HepG2 (cell line): ENCODE data around the gene CDC42EP4. TPM values are rescaled to one million over a fixed set of nuclear protein-coding genes. Genes with fewer than 3 reads are reported as not detected.
A peak's percentile ranks its signal among the peaks of the same experiment; 100 is the strongest.

Source experiments
- ATF2 ChIP-seq: sonication (generic); formaldehyde crosslinking; IDR thresholded peaks from 2 replicates; pipeline ENCODE4 v1.4.0; 2020; ENCODE audit warnings: missing genetic modification reagents
- ELF1 ChIP-seq: sonication (generic); formaldehyde crosslinking; IDR thresholded peaks from 2 replicates; pipeline ENCODE4 v1.4.0; 2020; ENCODE audit warnings: missing genetic modification reagents
- ELK4 ChIP-seq: sonication (generic); formaldehyde crosslinking; IDR thresholded peaks from 2 replicates; pipeline ENCODE4 v1.9.0; 2021; ENCODE audit warnings: missing genetic modification reagents, borderline replicate concordance
- MAX ChIP-seq: IDR thresholded peaks from 2 replicates; pipeline ENCODE4 v1.6.1; 2012; ENCODE audit warnings: inconsistent platforms
- PCBP1 ChIP-seq: fragments of 200-400 bp; formaldehyde crosslinking; IDR thresholded peaks from 2 replicates; pipeline ENCODE4 v1.6.1; 2017; ENCODE audit warnings: mild to moderate bottlenecking, low read depth, low read length, borderline replicate concordance
- RAD21 ChIP-seq: fragments of 450-650 bp; formaldehyde crosslinking; IDR thresholded peaks from 2 replicates; pipeline ENCODE4 v1.5.0; 2020; ENCODE audit warnings: mild to moderate bottlenecking
- SETDB1 ChIP-seq: sonication (generic); formaldehyde crosslinking; IDR thresholded peaks from 2 replicates; pipeline ENCODE4 v1.5.1; 2020; ENCODE audit warnings: missing genetic modification reagents, mild to moderate bottlenecking, borderline replicate concordance
- TCF7 ChIP-seq: sonication (generic); IDR thresholded peaks from 2 replicates; pipeline ENCODE4 v1.6.1; 2016; ENCODE audit warnings: antibody characterized with exemption, low read depth
- USF2 ChIP-seq, 2 experiments: sonication (generic) in 1 of 2; formaldehyde crosslinking in 1 of 2; IDR thresholded peaks; 2 replicates each; pipeline versions ENCODE4 v1.5.1 to v1.6.1; 2011 to 2020; ENCODE audit warnings: borderline replicate concordance in 1 of 2, low read depth in 1 of 2, low read length in 1 of 2, mild to moderate bottlenecking in 1 of 2, missing genetic modification reagents in 1 of 2, moderate library complexity in 1 of 2
- ZFP36L2 ChIP-seq: sonication (generic); formaldehyde crosslinking; IDR thresholded peaks from 2 replicates; pipeline ENCODE4 v1.4.0; 2020; ENCODE audit warnings: missing genetic modification reagents
- ZFP37 ChIP-seq: sonication (generic); formaldehyde crosslinking; IDR thresholded peaks from 2 replicates; pipeline ENCODE4 v1.4.0; 2020; ENCODE audit warnings: missing genetic modification reagents, borderline replicate concordance
- ZNF430 ChIP-seq: sonication (generic); formaldehyde crosslinking; IDR thresholded peaks from 2 replicates; pipeline ENCODE4 v1.9.0; 2021; ENCODE audit warnings: mild to moderate bottlenecking, missing genetic modification reagents
- ZNF660 ChIP-seq: sonication (generic); formaldehyde crosslinking; IDR thresholded peaks from 2 replicates; pipeline ENCODE4 v1.5.1; 2020; ENCODE audit warnings: mild to moderate bottlenecking, low read depth, missing genetic modification reagents, borderline replicate concordance
- ZSCAN25 ChIP-seq: sonication (generic); formaldehyde crosslinking; IDR thresholded peaks from 2 replicates; pipeline ENCODE4 v1.8.0; 2022; ENCODE audit warnings: mild to moderate bottlenecking, missing genetic modification reagents
- polyA plus RNA-seq, 8 experiments: library from polyadenylated mRNA; depleted of rRNA in 3 of 8; stranded (reverse) in 7 of 8; unstranded in 1 of 8; fragments of >200 nt; fragmentation: Illumina TruSeq in 4 of 8; extraction: Trizol in 4 of 8; gene quantifications; 2 replicates each; pipeline versions ENCODE4 v1.2.1 to v1.2.3, GENCODE V29; 2011 to 2016; ENCODE audit warnings: low read depth in 4 of 8, missing spikeins in 1 of 8, mixed read lengths in 1 of 8; ENCODE audit not compliant: insufficient read depth in 1 of 8
- total RNA-seq, 5 experiments: library from RNA; depleted of rRNA; stranded (reverse); fragments of >200 nt; fragmentation: Illumina TruSeq; extraction: Trizol; gene quantifications; 2 replicates each; pipeline ENCODE4 v1.2.3, GENCODE V29; 2016; ENCODE audit warnings: low read depth in 1 of 5
- TF ChIP-seq, protein P1 (sequence below): sonication (generic); formaldehyde crosslinking; IDR thresholded peaks from 2 replicates; pipeline ENCODE4 v1.4.0; 2020; ENCODE audit warnings: mild to moderate bottlenecking, missing genetic modification reagents
- TF ChIP-seq, protein P2 (sequence below): sonication (generic); formaldehyde crosslinking; IDR thresholded peaks from 2 replicates; pipeline ENCODE4 v1.5.0; 2020; ENCODE audit warnings: missing genetic modification reagents, mild to moderate bottlenecking, borderline replicate concordance
- TF ChIP-seq, protein P3 (sequence below): sonication (generic); formaldehyde crosslinking; IDR thresholded peaks from 2 replicates; pipeline ENCODE4 v1.5.1; 2020; ENCODE audit warnings: mild to moderate bottlenecking, missing genetic modification reagents, borderline replicate concordance

The CDC42EP4 gene
- total and polyA plus RNA-seq, 2 of the 13 experiments (the other 11 are each of a cell fraction or from before 2014, with no cell fraction given) = 19.0 to 54.0 TPM

DNA sequence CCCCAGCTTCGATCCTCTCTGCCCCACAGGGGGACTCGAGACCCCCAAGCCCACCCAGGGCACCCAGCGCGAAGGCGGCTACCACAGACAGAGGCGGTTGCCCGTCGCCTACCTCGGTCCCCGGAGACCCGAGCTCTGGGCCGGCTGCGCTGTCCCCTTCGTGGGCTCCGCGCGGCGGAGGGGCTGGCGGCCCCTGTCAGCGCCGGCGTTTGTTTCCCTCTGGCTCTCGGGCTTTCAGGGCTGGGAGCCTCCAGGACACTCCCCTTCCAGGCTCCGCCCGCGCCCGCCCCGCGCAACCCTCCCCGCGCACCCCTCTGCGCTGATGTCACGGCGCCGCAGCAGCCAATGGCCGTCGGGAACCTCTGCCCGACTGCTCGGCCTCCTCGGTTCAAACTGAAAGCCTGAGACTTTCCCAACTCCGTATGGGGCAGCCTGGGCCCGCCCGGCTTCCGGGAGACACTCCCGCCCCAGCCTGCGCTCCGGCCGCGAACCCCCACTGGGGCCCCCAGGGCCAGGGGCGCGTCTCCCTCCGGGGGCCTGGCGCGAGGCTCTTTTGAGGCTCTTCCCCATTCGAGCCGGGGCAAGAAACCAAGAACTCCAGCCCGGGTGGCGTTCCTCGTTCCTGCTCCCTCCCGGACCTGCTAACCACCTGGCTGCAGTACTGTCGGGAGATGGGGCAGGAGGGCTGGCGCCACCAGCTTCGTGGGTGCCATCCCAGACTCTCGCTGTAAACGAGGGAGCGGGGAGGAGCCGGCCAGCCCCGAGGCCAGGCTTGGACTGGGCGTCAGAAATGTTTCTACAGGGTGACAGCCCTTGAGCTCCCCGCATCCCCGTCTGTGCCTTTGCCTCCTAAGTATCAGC is at the start of gene CDC42EP4 (continued):
- TF ChIP-seq ELK4 (peak; percentile 18; the same call in 1 of the 2 replicates), RAD21 (CRISPR knock-in tag) (0 out of 2 replicates have a peak, but pooled peaks have one; percentile 31), USF2 (IDR thresholded peaks at IDR 0.05; ENCODE audit: low read depth, low read length) (no peak), USF2 (CRISPR knock-in tag; IDR thresholded peaks at IDR 0.05; ENCODE audit: borderline replicate concordance) (no peak), SETDB1 (no peak), TCF7 (no peak), MAX (peak; percentile 86), ZFP36L2 (CRISPR knock-in tag) (no peak), ATF2 (CRISPR knock-in tag) (peak; percentile 89), ZFP37 (CRISPR knock-in tag) (peak; percentile 17; the same call in 1 of the 2 replicates), ELF1 (CRISPR knock-in tag) (peak; percentile 71), ZNF660 (CRISPR knock-in tag) (no peak), ZSCAN25 (CRISPR knock-in tag) (peak; percentile 78; the same call in 1 of the 2 replicates), PCBP1 (no peak), ZNF430 (CRISPR knock-in tag) (no peak)
- TF ChIP-seq, protein P1, sequence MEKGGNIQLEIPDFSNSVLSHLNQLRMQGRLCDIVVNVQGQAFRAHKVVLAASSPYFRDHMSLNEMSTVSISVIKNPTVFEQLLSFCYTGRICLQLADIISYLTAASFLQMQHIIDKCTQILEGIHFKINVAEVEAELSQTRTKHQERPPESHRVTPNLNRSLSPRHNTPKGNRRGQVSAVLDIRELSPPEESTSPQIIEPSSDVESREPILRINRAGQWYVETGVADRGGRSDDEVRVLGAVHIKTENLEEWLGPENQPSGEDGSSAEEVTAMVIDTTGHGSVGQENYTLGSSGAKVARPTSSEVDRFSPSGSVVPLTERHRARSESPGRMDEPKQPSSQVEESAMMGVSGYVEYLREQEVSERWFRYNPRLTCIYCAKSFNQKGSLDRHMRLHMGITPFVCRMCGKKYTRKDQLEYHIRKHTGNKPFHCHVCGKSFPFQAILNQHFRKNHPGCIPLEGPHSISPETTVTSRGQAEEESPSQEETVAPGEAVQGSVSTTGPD (CRISPR knock-in tag) = no peak
- TF ChIP-seq, protein P2, sequence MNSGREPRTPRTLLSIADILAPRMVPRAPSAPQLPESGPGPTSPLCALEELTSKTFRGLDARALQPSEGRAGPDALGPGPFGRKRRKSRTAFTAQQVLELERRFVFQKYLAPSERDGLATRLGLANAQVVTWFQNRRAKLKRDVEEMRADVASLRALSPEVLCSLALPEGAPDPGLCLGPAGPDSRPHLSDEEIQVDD = 0 out of 2 replicates have a peak, but pooled peaks have one; percentile 19
- TF ChIP-seq, protein P3, sequence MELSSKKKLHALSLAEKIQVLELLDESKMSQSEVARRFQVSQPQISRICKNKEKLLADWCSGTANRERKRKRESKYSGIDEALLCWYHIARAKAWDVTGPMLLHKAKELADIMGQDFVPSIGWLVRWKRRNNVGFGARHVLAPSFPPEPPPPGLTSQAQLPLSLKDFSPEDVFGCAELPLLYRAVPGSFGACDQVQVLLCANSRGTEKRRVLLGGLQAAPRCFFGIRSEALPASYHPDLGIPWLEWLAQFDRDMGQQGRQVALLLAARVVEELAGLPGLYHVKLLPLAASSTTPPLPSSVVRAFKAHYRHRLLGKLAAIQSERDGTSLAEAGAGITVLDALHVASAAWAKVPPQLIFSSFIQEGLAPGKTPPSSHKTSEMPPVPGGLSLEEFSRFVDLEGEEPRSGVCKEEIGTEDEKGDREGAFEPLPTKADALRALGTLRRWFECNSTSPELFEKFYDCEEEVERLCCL (CRISPR knock-in tag) = no peak
